Tibial nerve (tissue), 4 donors: ENCODE measurements around the gene SLC51B. TPM values are rescaled to one million over a fixed set of nuclear protein-coding genes. Genes with fewer than 3 reads are reported as not detected.

Experiments
- DNase-seq, 2 donors: peaks; one replicate each; pipeline ENCODE4 v3.0.0-alpha.2; 2019; ENCODE audit warnings: low spot score in 2 of 2
- H3K27ac ChIP-seq, 4 donors: fragments of 200-600 bp; sonication (generic) in 3 of 4; one replicate each; pipeline ENCODE4 v1.5.1; 2017 to 2019; ENCODE audit warnings: mild to moderate bottlenecking in 1 of 4
- H3K27me3 ChIP-seq, 2 donors: fragments of 200-600 bp; sonication (generic) in 1 of 2; one replicate each; pipeline versions ENCODE4 v1.5.1 to v1.6.0; 2017 to 2019
- H3K36me3 ChIP-seq, 3 donors: fragments of 200-600 bp; sonication (generic); one replicate each; pipeline ENCODE4 v1.5.1; 2018 to 2019
- H3K4me1 ChIP-seq, 4 donors: fragments of 200-600 bp; sonication (generic) in 3 of 4; one replicate each; pipeline ENCODE4 v1.5.1; 2017 to 2019
- H3K4me3 ChIP-seq, 4 donors: fragments of 200-600 bp; sonication (generic) in 3 of 4; one replicate each; pipeline ENCODE4 v1.5.1; 2017 to 2019; ENCODE audit warnings: mild to moderate bottlenecking in 1 of 4, moderate library complexity in 1 of 4
- H3K9me3 ChIP-seq, 4 donors: fragments of 200-600 bp; sonication (generic) in 3 of 4; one replicate each; pipeline ENCODE4 v1.5.1; 2017 to 2019
- EP300 ChIP-seq, 2 donors: sonication (generic); formaldehyde crosslinking; IDR thresholded peaks; one replicate each; pipeline ENCODE4 v1.6.1; 2017; ENCODE audit warnings: antibody characterized with exemption in 2 of 2, mild to moderate bottlenecking in 1 of 2
- POLR2A ChIP-seq, 2 donors: fragments of 450-650 bp; IDR thresholded peaks; one replicate each; pipeline ENCODE4 v1.6.1; 2017; ENCODE audit warnings: antibody characterized with exemption in 2 of 2, mild to moderate bottlenecking in 2 of 2, moderate library complexity in 2 of 2
- WGBS, 2 donors: methylation state at CpG; one replicate each; pipeline ENCODE4 v1.1.5; 2018; 5-methylcytosine and 5-hydroxymethylcytosine counted together
- total RNA-seq, 4 donors: library from RNA; depleted of rRNA; stranded (reverse); fragments of >200 nt; gene quantifications; one replicate each; pipeline ENCODE4 v1.1.0, GENCODE V29; 2016
- TF ChIP-seq, protein P1 (sequence below), 5 experiments: fragments of 200-600 bp in 3 of 5; fragments of 450-650 bp in 2 of 5; sonication (generic) in 3 of 5; IDR thresholded peaks; one replicate each; pipeline ENCODE4 v1.5.1; 2016 to 2019; ENCODE audit warnings: antibody characterized with exemption in 5 of 5, mild to moderate bottlenecking in 3 of 5, moderate library complexity in 2 of 5

SLC51B gene
- total RNA-seq, 4 donors from 2014 or later: 2.7 TPM; not detected in 3

DNA sequence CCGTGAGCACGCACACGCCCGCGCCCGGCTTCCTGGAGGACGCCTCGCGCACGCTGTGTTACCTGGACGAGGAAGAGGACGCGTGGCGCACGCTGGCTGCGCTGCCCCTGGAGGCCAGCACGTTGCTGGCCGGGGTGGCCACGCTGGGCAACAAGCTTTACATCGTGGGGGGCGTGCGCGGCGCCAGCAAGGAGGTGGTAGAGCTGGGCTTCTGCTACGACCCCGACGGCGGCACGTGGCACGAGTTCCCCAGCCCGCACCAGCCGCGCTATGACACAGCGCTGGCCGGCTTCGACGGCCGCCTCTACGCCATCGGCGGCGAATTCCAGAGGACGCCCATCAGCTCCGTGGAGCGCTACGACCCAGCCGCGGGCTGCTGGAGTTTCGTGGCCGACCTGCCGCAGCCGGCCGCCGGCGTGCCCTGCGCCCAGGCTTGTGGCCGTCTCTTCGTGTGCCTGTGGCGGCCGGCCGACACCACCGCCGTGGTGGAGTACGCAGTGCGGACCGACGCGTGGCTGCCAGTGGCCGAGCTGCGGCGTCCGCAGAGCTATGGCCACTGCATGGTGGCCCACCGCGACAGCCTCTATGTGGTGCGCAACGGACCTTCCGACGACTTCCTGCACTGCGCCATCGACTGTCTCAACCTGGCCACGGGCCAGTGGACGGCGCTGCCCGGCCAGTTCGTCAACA, 32.2 kb downstream of the SLC51B start:
- Histone ChIP-seq H3K4me3 (peak overlapping the region in 1 of 4 donors; percentile 17), H3K27ac (no peak overlapping the region), H3K9me3 (no peaks in the 10 kb centered on the region), H3K4me1 (peaks cover 0 to 30% (median 13%) of the 10 kb centered on the region in 4 donors), H3K27me3 (peaks cover 0 to 3% of the 10 kb centered on the region in 2 donors), H3K36me3 (no peaks in the 10 kb centered on the region)
- TF ChIP-seq EP300 (IDR thresholded peaks at IDR 0.05): no peak
- TF ChIP-seq POLR2A (IDR thresholded peaks at IDR 0.05): no peak
- 60 to 68% methylated on average over 30 to 51 of the region's 85 CpGs for WGBS, 2 donors
- DNase-seq: no peak

DNA sequence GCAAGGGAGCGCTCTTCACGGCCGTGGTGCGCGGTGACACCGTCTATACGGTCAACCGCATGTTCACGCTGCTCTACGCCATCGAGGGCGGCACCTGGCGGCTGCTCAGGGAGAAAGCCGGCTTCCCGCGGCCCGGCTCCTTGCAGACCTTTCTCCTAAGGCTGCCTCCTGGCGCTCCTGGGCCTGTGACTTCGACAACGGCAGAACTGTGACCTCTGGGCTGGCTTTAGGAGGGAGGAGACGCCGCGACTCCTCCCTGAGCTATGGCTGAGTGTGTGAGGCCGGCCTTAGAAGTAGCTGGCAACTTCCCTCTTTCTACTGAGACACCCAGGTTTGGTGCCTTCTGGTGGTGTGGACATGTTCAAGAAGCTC, 32.8 kb downstream of the SLC51B start:
- Histone ChIP-seq H3K9me3 (no peaks in the 10 kb centered on the region), H3K4me3 (peak overlapping the region in 1 of 4 donors; percentile 17), H3K27me3 (peaks cover 0 to 3% of the 10 kb centered on the region in 2 donors), H3K4me1 (peaks cover 0 to 32% (median 18%) of the 10 kb centered on the region in 4 donors), H3K36me3 (no peaks in the 10 kb centered on the region), H3K27ac (no peak overlapping the region)
- WGBS, 2 donors: 18 to 40% methylated on average over 22 to 23 of the region's 24 CpGs
- DNase-seq: peak; percentile 44 to 57
- TF ChIP-seq POLR2A (IDR thresholded peaks at IDR 0.05) (no peak), EP300 (IDR thresholded peaks at IDR 0.05) (no peak)
- TF ChIP-seq, protein P1, sequence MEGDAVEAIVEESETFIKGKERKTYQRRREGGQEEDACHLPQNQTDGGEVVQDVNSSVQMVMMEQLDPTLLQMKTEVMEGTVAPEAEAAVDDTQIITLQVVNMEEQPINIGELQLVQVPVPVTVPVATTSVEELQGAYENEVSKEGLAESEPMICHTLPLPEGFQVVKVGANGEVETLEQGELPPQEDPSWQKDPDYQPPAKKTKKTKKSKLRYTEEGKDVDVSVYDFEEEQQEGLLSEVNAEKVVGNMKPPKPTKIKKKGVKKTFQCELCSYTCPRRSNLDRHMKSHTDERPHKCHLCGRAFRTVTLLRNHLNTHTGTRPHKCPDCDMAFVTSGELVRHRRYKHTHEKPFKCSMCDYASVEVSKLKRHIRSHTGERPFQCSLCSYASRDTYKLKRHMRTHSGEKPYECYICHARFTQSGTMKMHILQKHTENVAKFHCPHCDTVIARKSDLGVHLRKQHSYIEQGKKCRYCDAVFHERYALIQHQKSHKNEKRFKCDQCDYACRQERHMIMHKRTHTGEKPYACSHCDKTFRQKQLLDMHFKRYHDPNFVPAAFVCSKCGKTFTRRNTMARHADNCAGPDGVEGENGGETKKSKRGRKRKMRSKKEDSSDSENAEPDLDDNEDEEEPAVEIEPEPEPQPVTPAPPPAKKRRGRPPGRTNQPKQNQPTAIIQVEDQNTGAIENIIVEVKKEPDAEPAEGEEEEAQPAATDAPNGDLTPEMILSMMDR (IDR thresholded peaks at IDR 0.05): peak; percentile 30 to 84 (median 60)

DNA sequence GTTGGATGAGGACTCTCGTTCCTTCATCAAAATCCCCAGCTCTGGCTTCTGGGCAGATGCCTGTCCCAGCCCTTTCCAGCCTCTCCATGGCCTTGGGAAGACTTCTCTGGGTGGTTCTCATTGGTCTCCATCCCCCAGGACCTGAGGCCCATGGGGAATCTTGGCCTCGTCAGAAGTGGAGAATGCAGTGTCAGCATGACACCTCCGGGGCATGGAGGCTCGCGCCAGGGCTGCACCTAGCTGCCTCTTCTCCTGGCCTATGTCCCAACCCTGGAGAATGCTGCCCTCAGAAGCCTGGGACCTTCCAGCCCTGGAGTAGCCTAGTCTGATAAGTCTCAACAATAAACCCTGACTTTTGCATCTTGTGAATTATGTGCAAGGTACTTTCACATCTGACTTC, 34.4 kb downstream of the SLC51B start:
- no peak overlapping the region for H3K4me3 ChIP-seq
- no peak overlapping the region for H3K27ac ChIP-seq
- 88 to 90% methylated on average over 5 of the region's 5 CpGs for WGBS, 2 donors
- TF ChIP-seq, protein P1 (IDR thresholded peaks at IDR 0.05): no peak
- TF ChIP-seq POLR2A (IDR thresholded peaks at IDR 0.05): no peak
- TF ChIP-seq EP300 (IDR thresholded peaks at IDR 0.05): no peak
- H3K9me3 ChIP-seq: no peaks in the 10 kb centered on the region
- H3K4me1 ChIP-seq: peaks cover 0 to 41% (median 21%) of the 10 kb centered on the region in 4 donors
- no peak for DNase-seq
- no peaks in the 10 kb centered on the region for H3K36me3 ChIP-seq
- H3K27me3 ChIP-seq: peaks cover 0 to 3% of the 10 kb centered on the region in 2 donors

DNA sequence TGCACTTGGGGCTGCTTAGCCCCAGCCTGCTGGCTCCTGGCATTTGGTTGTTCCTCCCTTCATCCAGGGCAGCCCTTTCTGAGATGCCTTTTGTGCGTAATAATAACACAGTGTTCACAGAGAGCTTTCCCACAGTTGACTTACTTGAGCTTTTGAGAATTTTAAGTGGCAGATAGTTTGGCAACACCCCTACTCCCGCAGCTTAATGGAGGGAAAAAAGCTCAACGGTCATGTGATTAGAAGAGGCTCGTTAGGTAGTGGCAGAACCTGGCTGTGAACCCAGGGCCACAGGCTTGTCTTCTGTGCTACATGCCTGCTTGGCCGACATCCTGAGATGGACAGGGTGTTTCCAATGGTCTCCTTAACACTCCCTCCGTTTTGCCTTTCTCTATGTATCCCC, 36.1 kb downstream of the SLC51B start:
- Histone ChIP-seq H3K36me3 (no peaks in the 10 kb centered on the region), H3K4me3 (no peak overlapping the region), H3K27me3 (peaks cover 0 to 3% of the 10 kb centered on the region in 2 donors), H3K9me3 (no peaks in the 10 kb centered on the region), H3K27ac (peak overlapping the region in 2 of 4 donors; percentile 53 to 84), H3K4me1 (peaks cover 0 to 57% (median 28%) of the 10 kb centered on the region in 4 donors)
- TF ChIP-seq, protein P1 (IDR thresholded peaks at IDR 0.05): no peak
- TF ChIP-seq POLR2A (IDR thresholded peaks at IDR 0.05) (no peak), EP300 (IDR thresholded peaks at IDR 0.05) (no peak)
- 36 to 39% methylated on average over 6 of the region's 6 CpGs for WGBS, 2 donors
- no peak for DNase-seq

DNA sequence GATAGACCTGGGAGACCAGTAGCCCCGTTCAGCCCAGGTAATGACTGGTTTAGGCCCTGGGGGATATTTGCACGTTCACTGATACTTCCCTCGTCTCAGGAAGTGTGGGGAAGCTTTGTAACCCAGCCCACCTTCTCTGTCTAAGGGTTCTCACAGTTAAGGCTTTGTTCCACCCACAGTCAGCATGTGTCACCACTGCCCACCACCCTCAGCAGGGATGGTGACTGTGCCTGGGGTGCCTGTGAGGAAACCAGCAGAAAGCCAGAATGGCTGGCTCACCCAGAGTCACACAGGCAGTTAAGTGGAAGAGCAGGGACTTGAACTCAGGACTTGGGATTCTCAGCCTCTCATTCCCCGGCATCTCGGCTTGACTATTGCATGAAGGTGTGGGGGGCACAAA, 36.6 kb downstream of the SLC51B start:
- no peak for TF ChIP-seq EP300 (IDR thresholded peaks at IDR 0.05)
- TF ChIP-seq, protein P1 (IDR thresholded peaks at IDR 0.05): no peak
- no peak for TF ChIP-seq POLR2A (IDR thresholded peaks at IDR 0.05)
- peaks cover 0 to 60% (median 28%) of the 10 kb centered on the region in 4 donors for H3K4me1 ChIP-seq
- H3K9me3 ChIP-seq: no peaks in the 10 kb centered on the region
- H3K27ac ChIP-seq: peak overlapping the region in 2 of 4 donors; percentile 53 to 84
- no peak for DNase-seq
- no peaks in the 10 kb centered on the region for H3K36me3 ChIP-seq
- 55 to 65% methylated on average over 5 of the region's 5 CpGs for WGBS, 2 donors
- H3K4me3 ChIP-seq: no peak overlapping the region
- peaks cover 0 to 3% of the 10 kb centered on the region in 2 donors for H3K27me3 ChIP-seq
